Renal cortical epithelial cell (primary cell): ENCODE results near the gene TBX6. TPM values are rescaled to one million over a fixed set of nuclear protein-coding genes. Genes with fewer than 3 reads are reported as not detected.
A peak's percentile ranks its signal among the peaks of the same experiment; 100 is the strongest.
"Not testable (repeated sequence)": the region's sequence is repeated elsewhere in the genome, so short reads cannot be mapped to it uniquely, and the experiment has no call there.

Source experiments
- DNase-seq: peaks from one replicate; pipeline ENCODE4 v3.0.0-alpha.2; 2011; ENCODE audit warnings: low read depth
- total RNA-seq: library from RNA; depleted of rRNA; stranded (reverse); fragments of >200 nt; gene quantifications from 2 replicates; pipeline ENCODE4 v1.2.3, GENCODE V29; 2014

Gene TBX6
- total RNA-seq, 1 donor from 2014 or later, result 0.15 TPM

DNA sequence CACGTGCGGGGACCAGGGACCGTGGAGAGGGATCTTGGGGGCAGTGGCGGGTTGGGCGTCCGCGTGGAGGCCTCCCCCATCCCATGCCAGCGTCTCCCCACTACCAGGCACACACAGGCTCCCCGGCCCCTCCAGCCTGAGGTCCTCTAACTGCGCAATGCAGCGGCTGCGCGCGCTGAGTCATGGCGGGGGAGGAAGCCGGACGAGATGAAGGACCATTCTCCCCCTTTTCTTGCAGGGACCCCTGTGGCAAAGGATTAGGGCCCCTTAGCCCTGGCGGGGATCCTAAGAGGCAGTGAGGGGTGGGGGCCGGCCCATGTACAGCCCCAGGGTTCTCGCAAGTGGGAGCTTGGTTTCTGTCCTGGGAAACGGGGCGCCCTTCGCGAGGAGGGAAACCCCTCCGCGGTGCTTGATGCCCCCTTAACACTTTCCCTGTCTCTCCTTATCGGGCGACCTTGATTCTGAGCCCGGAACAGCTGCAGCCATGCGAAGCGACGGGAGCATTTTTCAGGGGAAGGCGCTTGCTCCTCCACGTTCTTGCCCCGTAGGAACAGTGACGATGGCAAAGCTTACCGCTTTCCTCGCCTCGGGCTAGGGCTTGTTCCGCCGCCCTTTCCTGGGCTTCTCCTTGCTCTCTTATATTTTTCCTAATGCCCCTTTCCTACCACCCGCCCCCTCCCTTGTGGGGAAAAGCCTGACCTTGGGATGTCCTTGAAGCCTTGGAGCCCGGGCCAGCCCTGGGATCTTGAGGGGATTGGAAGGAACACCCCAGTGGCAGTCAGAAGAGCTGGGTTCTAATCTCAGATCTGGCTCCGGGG lies 25.6 kb downstream of the TBX6 start:
- no peak for DNase-seq

DNA sequence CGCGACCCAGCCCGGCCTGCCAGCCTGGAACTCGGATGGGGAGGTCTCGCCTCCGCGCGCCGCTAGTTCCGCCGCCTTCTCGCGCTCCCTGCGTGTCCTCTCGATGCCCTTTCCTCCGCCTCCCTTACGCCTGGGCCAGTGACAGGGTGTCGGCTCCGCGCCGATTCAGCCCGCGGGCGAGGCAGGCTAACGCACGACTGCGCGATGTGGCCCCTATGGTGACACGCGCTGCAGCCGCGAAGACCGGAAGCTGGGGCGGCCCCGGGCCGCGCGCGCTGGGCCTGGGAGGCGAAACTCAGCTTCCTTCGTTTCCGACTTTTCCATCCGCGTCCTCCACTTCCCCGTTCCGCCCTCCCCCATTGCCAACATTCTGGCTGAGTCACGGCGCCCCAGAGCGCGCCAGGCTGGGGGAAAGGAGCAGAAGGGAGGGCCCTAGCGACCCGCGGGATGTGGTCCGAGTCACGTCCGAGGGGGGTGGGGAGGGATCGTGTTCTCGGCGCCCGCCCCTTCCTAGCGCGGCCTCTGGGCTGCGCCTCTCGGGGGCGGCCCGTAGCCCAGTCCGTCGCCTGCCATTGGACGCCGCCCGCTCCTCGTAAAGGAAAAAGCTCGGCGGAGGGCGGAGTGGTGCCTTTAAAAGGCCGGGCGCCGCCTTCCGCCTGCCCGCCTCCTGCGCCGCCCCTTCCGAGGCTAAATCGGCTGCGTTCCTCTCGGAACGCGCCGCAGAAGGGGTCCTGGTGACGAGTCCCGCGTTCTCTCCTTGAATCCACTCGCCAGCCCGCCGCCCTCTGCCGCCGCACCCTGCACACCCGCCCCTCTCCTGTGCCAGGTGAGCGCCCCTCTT lies 26.4 kb downstream of the TBX6 start, which contains the start of gene ALDOA:
Gene ALDOA, plus strand, starts transcription at position 659 of the 841 bp plus-strand sequence. CDS start 1,138 bp downstream, outside the sequence.
- peak; percentile 90 for DNase-seq

DNA sequence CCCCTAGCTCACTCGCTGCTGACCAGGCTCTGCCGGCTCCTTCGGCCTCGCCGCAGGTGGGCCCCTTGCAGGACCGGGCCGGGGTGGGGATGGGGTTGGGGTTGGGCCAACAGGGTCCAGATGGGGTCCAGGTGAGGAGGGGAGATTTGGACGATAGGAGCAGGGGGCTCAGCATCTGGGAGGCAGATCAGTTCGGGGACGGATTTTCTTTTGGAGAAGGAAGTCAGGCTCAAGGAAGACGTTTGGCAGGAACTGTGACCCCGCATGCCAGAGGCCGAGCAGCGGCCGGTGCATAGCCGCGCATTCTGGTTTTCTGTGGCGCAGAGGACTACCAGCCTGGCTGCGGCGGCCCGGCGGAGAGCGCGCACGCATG lies 27.0 kb downstream of the TBX6 start:
- DNase-seq, result no peak

DNA sequence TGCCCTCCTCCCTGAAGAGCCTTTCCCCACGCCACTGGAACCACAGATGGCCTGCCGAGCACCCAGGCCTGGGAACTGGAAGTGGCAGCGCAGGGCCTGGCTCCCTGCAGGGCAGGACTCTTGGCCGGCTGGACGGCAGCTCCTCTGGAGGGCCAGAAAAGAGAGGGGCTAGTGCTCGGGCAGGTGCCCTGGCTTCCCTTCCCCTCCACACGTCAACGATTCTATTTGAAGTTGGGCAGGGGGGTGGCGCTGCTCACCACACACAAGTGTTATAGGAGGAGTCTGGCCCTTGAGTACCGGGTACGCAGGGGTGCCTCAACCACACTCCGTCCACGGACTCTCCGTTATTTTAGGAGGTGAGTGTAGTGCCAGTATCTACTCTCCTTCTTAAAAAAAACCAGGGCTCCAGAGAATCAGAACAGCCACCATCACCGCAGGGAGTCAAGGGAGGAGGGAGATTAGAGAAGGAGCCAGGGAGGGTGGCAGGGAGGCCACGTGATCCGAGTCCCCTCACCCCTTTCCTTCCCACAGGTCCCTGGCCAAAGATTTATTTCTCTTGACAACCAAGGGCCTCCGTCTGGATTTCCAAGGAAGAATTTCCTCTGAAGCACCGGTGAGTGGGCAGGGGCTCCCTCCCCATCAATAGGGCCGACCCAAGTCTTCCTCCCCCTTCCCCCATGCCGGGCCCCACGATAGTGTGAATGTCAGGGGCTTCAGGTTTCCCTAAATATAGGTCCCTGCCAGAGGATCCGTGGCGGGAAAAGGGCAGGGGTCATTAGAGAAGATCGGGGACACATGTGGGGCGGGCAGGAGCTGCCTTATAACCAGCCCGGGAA lies 27.6 kb downstream of the TBX6 start:
- DNase-seq, result peak; percentile 44

DNA sequence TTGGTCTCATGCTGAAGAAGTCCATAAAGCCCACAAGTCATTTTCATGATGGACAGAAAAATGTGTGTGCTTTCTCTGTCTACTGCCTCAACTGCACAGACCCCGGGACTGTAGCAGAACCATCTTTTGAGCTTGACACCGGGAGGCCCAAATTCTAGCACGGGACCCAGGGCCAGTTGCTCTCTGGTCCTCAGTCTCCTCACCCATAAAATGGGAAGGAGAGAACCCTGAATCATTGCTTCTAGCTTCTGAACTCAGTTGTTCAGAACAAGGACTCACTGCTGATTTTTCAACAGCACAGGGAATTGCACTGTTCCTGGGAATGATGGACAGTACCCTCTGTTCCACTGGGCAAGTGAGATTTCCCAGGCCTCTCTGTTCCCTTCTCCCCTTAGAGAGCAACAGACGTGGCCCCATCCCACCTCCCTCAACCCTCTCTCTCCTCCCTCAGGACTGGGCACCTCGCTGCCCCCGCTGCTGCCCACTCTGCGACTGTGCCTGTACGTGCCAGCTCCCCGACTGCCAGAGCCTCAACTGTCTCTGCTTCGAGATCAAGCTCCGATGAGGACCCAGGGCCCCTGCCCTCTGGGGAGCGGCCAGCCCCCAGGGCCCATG lies 28.3 kb downstream of the TBX6 start:
- no peak for DNase-seq

DNA sequence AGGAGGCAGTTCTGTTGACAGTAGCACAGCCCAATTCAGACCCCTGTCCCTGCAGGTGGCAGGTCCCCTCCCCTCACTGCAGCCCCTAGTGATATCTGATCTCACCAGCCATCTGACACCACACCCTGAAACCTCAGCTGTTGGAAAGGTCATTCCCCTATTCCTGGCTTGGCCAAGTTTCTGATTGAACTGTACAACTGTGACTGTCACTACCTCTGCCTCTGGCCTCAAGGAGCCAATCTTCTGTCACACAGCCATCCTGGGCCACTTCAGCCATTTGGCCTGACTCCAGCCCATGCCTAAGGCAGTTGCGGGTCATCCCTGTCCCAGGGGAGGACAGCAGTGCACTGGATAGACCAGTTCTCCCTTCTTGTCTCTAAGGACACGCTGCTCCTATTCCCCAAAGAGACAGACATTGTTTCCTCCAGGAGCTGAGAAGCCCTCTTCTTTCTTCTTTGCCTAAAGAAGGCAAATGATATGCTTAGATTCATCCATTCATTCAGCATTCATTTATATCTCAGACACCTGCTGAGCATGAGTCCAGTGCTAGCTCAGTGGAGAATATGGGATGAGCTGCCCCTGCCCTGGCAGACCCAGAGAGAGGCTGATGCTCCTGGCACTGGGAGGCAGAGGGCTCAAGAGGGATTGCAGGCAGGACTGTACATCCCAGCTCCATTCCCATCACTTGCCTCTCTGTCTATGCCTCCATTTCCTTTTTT lies 30.7 kb downstream of the TBX6 start:
- no peak for DNase-seq

DNA sequence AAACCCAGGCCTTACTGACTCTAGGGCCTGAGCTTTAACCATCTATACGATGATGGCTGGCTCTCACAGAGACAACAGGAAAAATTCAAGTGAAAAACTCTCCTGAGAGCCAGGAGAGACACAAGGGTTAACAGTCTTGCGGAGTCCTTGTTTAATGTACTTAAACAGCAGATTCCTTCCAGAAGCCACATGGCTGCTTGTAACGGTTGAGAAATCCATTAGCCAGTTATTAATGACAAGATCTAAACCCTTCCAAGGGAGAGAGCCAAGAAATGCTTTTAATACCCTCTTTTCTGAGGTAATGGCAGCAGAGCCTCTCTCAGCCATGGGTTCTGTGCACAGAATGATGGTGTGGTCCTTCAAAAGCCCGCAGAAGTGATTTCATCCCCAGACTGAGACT lies 31.4 kb downstream of the TBX6 start:
- no peak for DNase-seq

DNA sequence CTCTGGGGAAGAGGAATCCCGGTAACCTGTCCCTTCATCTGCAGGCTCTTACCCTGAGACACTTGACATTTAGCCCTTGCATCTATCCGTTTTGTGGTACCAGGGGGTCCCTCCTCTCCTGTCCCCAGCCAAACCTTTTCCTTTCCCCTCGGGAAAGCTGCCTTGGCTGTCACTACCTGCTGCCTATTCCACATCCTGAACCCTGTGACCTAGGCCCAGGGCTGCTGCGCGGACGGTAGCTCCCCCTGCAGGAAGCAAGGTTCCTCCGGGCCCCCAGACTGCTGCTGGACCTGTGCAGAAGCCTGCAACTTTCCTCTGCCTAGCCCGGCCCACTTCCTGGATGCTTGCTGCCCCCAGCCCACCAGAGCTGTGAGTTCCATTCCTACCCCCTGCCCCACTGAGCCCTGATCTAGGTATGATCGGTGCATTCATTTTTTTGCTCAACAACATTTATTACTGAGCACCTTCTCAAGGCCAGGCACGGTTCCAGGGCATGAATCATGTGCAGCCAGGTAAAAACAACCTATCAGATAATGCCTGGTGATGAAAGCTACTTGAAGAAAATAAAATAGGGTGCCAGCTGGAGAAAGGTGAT lies 36.7 kb downstream of the TBX6 start:
- peak; percentile 64 for DNase-seq

DNA sequence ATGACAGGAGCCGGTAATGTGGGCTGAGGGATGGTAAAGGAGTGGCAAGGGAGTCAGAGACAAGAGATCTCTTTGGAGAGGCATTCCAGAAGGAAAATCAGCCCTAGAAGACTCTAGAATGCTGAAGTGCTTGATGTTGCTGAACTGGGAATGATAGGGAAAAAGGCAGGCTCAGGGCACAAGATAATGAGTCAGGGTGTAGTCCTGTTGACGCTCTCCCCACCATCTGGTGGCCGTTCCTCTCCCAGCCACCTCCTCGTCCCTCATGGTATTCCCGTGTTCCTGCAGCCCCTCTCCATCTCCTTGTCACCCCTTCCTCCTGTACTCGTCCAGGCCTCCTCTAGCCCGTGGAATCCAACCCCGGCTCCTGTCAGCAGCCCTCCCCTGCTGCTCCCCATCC lies 37.3 kb downstream of the TBX6 start:
- DNase-seq, result no peak

DNA sequence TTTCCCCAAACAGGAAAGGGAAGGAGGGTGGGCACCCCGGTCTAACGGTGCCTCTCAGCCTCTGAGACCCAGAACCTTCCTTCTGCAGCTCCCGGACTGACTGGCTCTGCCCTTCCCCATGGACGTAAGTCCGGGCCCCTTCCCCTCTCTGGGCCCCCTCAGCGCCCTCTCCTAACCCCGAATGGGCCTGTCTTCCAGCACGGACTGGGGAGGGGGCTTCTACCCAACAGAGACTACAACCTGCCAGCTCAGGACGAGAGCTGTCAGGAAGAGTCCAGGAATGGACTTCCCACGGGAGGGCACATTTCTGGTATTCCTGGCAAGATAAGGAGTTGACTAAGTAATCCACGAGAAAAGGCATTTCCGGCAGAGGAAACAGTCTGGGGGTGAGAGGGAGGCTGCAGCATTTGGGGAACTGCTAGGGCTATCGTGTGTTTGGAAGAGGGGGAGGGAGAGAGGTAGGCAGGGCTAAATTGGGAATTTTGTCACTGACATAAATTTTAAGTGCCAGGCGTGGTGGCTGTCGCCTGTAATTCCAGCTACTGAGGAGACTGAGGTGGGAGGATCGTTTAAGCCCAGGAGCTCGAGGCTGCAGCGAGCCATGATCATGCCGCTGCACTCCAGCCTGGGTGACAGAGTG lies 38.2 kb downstream of the TBX6 start:
- DNase-seq, result no peak

DNA sequence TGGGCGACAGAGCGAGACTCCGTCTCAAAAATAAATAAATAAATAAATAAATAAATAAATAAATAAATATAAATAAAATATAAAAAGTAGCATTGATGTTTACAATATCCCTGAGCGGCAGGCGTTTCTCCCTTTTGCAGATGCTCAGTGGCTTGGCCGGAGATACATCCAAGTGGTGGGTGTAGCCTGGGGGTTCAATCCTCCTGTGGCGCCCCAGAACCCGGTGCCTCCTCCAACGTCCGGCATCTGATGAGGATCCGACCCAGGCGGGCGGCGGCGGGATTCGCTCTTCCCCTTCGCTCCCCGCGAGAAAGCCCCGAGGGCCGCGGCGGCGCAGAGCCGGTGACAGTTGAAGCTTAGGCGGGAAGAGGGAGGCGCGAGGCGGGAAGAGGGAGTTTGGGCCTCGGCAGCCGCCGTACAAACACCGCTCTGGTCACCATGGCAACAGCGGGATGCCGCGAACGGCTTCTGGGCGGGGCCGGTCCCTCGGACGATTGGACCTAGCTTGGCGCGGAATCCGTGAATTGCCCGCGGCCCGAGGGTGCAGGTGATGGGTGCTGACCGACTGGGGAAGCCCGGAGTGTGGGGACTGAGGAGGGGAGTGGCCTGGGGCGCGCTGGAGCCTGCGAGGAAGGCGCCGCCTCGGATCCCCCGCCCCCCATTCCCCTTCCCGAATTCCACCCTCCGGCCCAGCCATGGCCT lies 38.9 kb downstream of the TBX6 start:
- peak; percentile 71 for DNase-seq

DNA sequence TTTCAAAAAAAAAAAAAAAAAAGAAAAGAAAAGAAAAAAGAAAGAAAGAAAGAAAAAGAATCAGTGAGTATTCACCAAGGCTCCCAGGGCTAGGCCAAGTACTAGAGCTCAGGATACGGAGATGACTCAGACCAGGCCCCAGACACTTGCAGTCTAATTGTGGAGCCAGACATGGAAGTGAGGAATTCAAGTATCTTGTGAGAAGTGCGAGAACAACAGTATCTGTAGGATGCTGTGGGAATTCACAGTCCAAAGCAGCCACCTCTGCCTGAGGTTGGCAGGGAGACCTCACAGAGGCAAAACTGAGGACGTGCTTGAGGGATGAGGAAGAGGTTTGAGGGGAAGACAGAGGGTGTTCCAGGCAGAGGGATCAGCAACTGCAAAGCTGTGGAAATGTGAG lies 40.2 kb downstream of the TBX6 start:
- peak; percentile 21 for DNase-seq

DNA sequence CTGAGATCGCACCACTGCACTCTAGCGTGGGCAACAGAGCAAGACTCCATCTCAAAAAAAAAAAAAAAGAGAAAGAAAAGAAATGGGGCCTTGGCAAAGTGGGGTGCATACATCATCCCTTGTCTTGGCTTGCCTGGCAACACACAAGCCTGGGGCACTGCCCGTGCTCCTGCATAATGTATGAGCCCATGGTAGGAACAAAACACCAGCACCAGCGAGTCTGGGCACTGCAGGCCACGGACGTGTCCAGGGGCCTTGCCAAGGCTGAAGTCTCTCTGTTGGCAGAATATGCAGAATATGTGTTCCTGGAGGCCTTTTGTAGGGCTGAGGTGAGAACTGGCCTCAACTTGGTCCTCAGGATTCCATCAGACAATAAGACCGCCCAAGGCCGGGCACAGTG lies 41.9 kb downstream of the TBX6 start:
- peak; percentile 46 for DNase-seq

DNA sequence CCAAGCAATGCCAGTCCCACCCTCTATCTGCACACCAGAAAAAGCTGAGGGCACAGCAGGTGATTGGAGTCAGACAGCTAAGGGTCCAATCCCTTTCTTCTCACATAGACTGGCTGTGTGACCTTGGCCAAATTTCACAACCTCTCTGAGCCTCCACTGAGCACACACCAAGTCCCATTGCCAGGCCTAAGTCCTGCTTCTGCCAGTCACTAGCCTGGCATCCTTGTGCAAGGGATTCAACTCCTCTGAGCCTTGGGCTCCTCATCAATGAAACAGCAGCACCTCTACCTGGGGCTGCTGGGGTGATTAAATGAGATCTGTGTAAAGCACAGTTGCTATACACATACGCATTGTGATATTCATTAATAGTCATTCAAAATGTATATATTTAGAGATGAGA lies 45.1 kb downstream of the TBX6 start:
- no peak for DNase-seq

DNA sequence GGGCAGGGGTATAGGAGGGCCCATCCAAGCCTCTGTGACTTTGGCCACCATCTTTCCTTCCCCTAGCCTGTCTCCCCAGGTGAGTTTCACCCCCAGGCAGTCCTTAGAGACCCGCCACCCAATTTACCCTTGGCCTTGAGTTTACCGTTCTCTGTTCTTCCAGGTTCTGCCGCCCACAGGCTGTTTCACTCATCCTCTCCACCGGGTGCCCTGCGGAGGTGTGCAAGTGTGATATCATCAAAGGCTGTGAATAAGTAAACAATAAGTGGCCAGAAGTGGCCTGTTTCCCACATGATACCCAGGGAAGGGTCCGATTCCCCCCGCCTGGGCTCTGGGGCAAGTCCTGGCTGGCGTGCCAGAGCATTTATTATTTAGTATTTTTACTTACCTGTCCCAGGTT lies 45.5 kb downstream of the TBX6 start:
- DNase-seq, result no peak

DNA sequence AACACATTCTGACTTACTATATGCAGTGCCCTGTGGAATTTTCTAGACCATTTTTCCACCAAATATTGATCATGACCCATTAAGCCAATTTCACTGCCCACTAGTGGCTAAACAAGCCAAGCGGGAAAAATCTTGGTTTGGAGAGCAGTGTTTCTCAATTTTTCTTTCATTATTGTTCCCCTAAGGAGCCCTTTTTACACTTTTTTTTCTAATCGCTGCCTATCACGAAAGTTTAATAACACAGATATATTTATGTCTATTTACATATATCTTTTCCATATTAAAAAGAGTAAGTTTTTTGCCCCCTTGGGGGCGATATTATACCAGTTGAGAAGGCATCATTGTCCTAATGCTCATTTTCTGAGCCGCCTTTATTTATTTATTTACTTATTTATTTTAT lies 49.9 kb downstream of the TBX6 start:
- peak; percentile 30 for DNase-seq

DNA sequence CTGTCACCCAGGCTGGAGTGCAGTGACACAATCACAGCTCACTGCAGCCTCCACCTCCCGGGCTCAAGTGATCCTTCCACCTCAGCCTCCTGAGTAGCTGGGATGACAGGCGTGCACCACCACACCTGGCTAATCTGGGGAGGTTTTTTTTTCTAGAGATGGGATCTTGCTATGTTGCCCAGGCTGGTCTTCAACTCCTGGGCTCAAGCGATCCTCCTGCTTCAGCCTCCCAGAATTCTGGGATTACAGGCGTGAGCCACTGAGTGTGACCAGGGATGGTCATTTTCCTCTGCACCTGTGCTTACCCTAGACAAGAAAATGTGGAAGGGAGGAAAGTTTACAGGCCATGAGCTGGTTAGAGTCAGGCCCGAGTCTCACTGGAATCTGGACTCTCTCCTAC lies 51.0 kb downstream of the TBX6 start:
- DNase-seq, result not testable (repeated sequence)

DNA sequence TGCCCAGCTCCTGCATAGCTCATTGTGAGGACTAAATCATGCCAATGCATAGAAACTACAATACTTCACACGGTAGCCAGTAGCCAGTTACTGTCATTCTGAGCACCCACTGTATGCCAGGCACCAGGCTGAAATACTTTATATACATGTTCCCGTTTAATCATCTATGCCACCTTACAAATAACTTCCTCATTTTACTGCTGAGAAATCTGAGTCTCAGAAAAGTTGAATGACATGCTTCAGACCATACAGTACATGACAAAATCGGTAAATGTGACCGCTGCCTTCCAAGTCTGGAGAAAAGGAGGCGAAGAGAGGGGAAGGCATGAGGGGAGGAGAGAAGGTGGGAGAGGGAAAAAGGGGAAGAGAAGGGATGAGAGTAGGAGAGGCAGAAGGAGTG lies 51.5 kb downstream of the TBX6 start:
- DNase-seq, result no peak
